Natural killer cell (primary cell): ENCODE data around the gene BICD1. TPM values are rescaled to one million over a fixed set of nuclear protein-coding genes. Genes with fewer than 3 reads are reported as not detected.

Source experiments
- ATAC-seq, 3 donors: fragments of 150-1000 bp in 2 of 3; fragments of 200-7000 bp in 1 of 3; cut with Tn5 transposase; 1 replicate in 1 of 3; 2 replicates in 2 of 3; pipeline ENCODE4 v1.10.0; 2021; ENCODE audit warnings: mild to moderate bottlenecking in 2 of 3, moderate library complexity in 2 of 3
- DNase-seq, 2 donors: peaks; one replicate each; pipeline versions ENCODE4 v3.0.0 to v3.0.0-alpha.2; 2013 to 2021; ENCODE audit warnings: mixed read lengths in 1 of 2
- H3K27ac ChIP-seq: one replicate; pipeline ENCODE4 v1.5.1; 2013; ENCODE audit warnings: mild to moderate bottlenecking, low read length
- H3K27me3 ChIP-seq: one replicate; pipeline ENCODE4 v1.6.1; 2013; ENCODE audit warnings: low read length; ENCODE audit not compliant: control insufficient read depth, insufficient read depth
- H3K36me3 ChIP-seq: one replicate; pipeline ENCODE4 v1.6.1; 2013; ENCODE audit warnings: low read length; ENCODE audit not compliant: control insufficient read depth, insufficient read depth
- H3K4me1 ChIP-seq: one replicate; pipeline ENCODE4 v1.6.1; 2013; ENCODE audit warnings: low read length; ENCODE audit not compliant: control insufficient read depth, insufficient read depth
- H3K4me3 ChIP-seq: one replicate; pipeline ENCODE4 v1.5.1; 2013; ENCODE audit warnings: low read length
- H3K9me3 ChIP-seq: one replicate; pipeline ENCODE4 v1.6.1; 2013; ENCODE audit warnings: low read length; ENCODE audit not compliant: control insufficient read depth, insufficient read depth
- H3K27ac Mint-ChIP-seq, 2 donors: one replicate each; pipeline ENCODE4 v1.8.0; 2022; ENCODE audit warnings: mild to moderate bottlenecking in 2 of 2, mixed read lengths in 2 of 2, moderate library complexity in 1 of 2
- H3K27me3 Mint-ChIP-seq, 2 donors: one replicate each; pipeline ENCODE4 v1.8.0; 2022; ENCODE audit warnings: low read depth in 2 of 2, mixed read lengths in 2 of 2
- H3K36me3 Mint-ChIP-seq: one replicate; pipeline ENCODE4 v1.8.0; 2022; ENCODE audit warnings: mixed read lengths
- H3K4me1 Mint-ChIP-seq, 2 donors: one replicate each; pipeline ENCODE4 v1.8.0; 2022; ENCODE audit warnings: mixed read lengths in 2 of 2
- H3K4me3 Mint-ChIP-seq: one replicate; pipeline ENCODE4 v1.8.0; 2022; ENCODE audit warnings: mild to moderate bottlenecking, moderate library complexity, mixed read lengths
- H3K9me3 Mint-ChIP-seq, 2 donors: one replicate each; pipeline ENCODE4 v1.8.0; 2022; ENCODE audit warnings: mixed read lengths in 2 of 2
- WGBS: methylation state at CpG from one replicate; pipeline ENCODE4 v1.1.7; 2013; ENCODE audit warnings: missing lambda C conversion rate; ENCODE audit not compliant: insufficient coverage; 5-methylcytosine and 5-hydroxymethylcytosine counted together
- intact Hi-C: fragments of 100-400 bp; cut with micrococcal nuclease; formaldehyde crosslinking; loops from one replicate; pipeline ENCODE4 v1.14.2; 2022
- total RNA-seq, 4 donors: library from RNA; stranded (reverse); fragments of 120-200 nt in 1 of 4; gene quantifications; one replicate each; pipeline versions ENCODE4 v1.2.3 to v1.2.4, GENCODE V29; 2013 to 2022
- TF ChIP-seq, protein P1 (sequence below): fragments of 200-600 bp; IDR thresholded peaks from one replicate; pipeline ENCODE4 v1.8.0; 2022; ENCODE audit warnings: antibody characterized with exemption

BICD1 gene
- total RNA-seq, 3 donors from 2014 or later (not counting 1 experiment from before 2014, with no cell fraction given), result 10.0 to 16.0 (median 15.5) TPM

- TF ChIP-seq, protein P1, sequence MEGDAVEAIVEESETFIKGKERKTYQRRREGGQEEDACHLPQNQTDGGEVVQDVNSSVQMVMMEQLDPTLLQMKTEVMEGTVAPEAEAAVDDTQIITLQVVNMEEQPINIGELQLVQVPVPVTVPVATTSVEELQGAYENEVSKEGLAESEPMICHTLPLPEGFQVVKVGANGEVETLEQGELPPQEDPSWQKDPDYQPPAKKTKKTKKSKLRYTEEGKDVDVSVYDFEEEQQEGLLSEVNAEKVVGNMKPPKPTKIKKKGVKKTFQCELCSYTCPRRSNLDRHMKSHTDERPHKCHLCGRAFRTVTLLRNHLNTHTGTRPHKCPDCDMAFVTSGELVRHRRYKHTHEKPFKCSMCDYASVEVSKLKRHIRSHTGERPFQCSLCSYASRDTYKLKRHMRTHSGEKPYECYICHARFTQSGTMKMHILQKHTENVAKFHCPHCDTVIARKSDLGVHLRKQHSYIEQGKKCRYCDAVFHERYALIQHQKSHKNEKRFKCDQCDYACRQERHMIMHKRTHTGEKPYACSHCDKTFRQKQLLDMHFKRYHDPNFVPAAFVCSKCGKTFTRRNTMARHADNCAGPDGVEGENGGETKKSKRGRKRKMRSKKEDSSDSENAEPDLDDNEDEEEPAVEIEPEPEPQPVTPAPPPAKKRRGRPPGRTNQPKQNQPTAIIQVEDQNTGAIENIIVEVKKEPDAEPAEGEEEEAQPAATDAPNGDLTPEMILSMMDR, result no peak
- peaks cover 0 to 6% of the 10 kb centered on the region in 2 donors for H3K9me3 Mint-ChIP-seq
- H3K4me1 ChIP-seq, result no peaks in the 10 kb centered on the region
- DNase-seq (no peak), ATAC-seq (no peak)
- no peaks in the 10 kb centered on the region for H3K36me3 ChIP-seq
- no peak overlapping the region for H3K27ac ChIP-seq
- no peak overlapping the region for H3K27ac Mint-ChIP-seq
- H3K4me3 ChIP-seq, result no peak overlapping the region
- H3K36me3 Mint-ChIP-seq, result peaks cover 26% of the 10 kb centered on the region
- WGBS, result 85% methylated on average over 5 of the region's 6 CpGs
- H3K27me3 ChIP-seq, result no peaks in the 10 kb centered on the region
- intact Hi-C loops, result no loop called here
- H3K4me3 Mint-ChIP-seq, result no peak overlapping the region
- H3K4me1 Mint-ChIP-seq, result peaks cover 0 to 5% of the 10 kb centered on the region in 2 donors
- H3K27me3 Mint-ChIP-seq, result no peaks in the 10 kb centered on the region
- no peaks in the 10 kb centered on the region for H3K9me3 ChIP-seq
Measured at GRCh38 chr12:32196250-32197198, 89.9 kb downstream of the BICD1 start.

- peaks cover 0 to 5% of the 10 kb centered on the region in 2 donors for H3K4me1 Mint-ChIP-seq
- no peak overlapping the region for H3K4me3 Mint-ChIP-seq
- DNase-seq (no peak), ATAC-seq (no peak)
- H3K27me3 Mint-ChIP-seq, result no peaks in the 10 kb centered on the region
- H3K27ac Mint-ChIP-seq, result no peak overlapping the region
- no peaks in the 10 kb centered on the region for H3K4me1 ChIP-seq
- H3K27ac ChIP-seq, result no peak overlapping the region
- no peaks in the 10 kb centered on the region for H3K36me3 ChIP-seq
- H3K9me3 Mint-ChIP-seq, result peaks cover 0 to 5% of the 10 kb centered on the region in 2 donors
- 100% methylated on average over 2 of the region's 2 CpGs for WGBS
- intact Hi-C loops, result no loop called here
- H3K27me3 ChIP-seq, result no peaks in the 10 kb centered on the region
- TF ChIP-seq, protein P1, result no peak
- no peak overlapping the region for H3K4me3 ChIP-seq
- H3K36me3 Mint-ChIP-seq, result peaks cover 26% of the 10 kb centered on the region
- H3K9me3 ChIP-seq, result no peaks in the 10 kb centered on the region
Measured at GRCh38 chr12:32197421-32197820, 90.8 kb downstream of the BICD1 start.

- peaks cover 21% of the 10 kb centered on the region for H3K36me3 Mint-ChIP-seq
- peaks cover 0 to 2% of the 10 kb centered on the region in 2 donors for H3K9me3 Mint-ChIP-seq
- 64% methylated on average over 2 of the region's 2 CpGs for WGBS
- ATAC-seq (no peak), DNase-seq (no peak)
- no peaks in the 10 kb centered on the region for H3K27me3 Mint-ChIP-seq
- H3K4me1 Mint-ChIP-seq, result peaks cover 0 to 5% of the 10 kb centered on the region in 2 donors
- Histone ChIP-seq H3K27me3 (no peaks in the 10 kb centered on the region), H3K4me3 (no peak overlapping the region), H3K9me3 (no peaks in the 10 kb centered on the region), H3K4me1 (no peaks in the 10 kb centered on the region), H3K36me3 (no peaks in the 10 kb centered on the region), H3K27ac (no peak overlapping the region)
- TF ChIP-seq, protein P1, result no peak
- no peak overlapping the region for H3K27ac Mint-ChIP-seq
- no peak overlapping the region for H3K4me3 Mint-ChIP-seq
- intact Hi-C loops, result no loop called here
Measured at GRCh38 chr12:32198555-32198954, 91.9 kb downstream of the BICD1 start.
